GM21423 (cell line): ENCODE results near the gene ABCC1.
"Not testable (repeated sequence)": the region's sequence is repeated elsewhere in the genome, so short reads cannot be mapped to it uniquely, and the experiment has no call there.

Experiments
- ATAC-seq: cut with Tn5 transposase; IDR thresholded peaks from one replicate; pipeline ENCODE4 v1.9.1; 2021; ENCODE audit warnings: mild to moderate bottlenecking, moderate library complexity; ENCODE audit not compliant: unreplicated experiment

ABCC1 gene

GRCh38 chr16:16127469-16128116, 178.2 kb downstream of the ABCC1 start:
- no peak for ATAC-seq

- ATAC-seq, result no peak
Observed at GRCh38 chr16:16131204-16131603, 181.8 kb downstream of the ABCC1 start.

- ATAC-seq, result no peak
Observed at GRCh38 chr16:16131659-16132058, 182.2 kb downstream of the ABCC1 start.

GRCh38 chr16:16133943-16134604, 184.7 kb downstream of the ABCC1 start:
- ATAC-seq, result no peak

- no peak for ATAC-seq
Observed at GRCh38 chr16:16136588-16136987, 187.2 kb downstream of the ABCC1 start.

GRCh38 chr16:16137110-16137509, 187.7 kb downstream of the ABCC1 start:
- ATAC-seq, result no peak

- no peak for ATAC-seq
Observed at GRCh38 chr16:16138034-16138635, 188.7 kb downstream of the ABCC1 start.

GRCh38 chr16:16139061-16139460, 189.6 kb downstream of the ABCC1 start:
- no peak for ATAC-seq

GRCh38 chr16:16139806-16140205, 190.4 kb downstream of the ABCC1 start:
- no peak for ATAC-seq

GRCh38 chr16:16140537-16140936, 191.1 kb downstream of the ABCC1 start:
- no peak for ATAC-seq

GRCh38 chr16:16141141-16141540, 191.7 kb downstream of the ABCC1 start:
- no peak for ATAC-seq

- no peak for ATAC-seq
Observed at GRCh38 chr16:16141784-16142396, 192.5 kb downstream of the ABCC1 start.

GRCh38 chr16:16143038-16143763, 193.8 kb downstream of the ABCC1 start:
- no peak for ATAC-seq

GRCh38 chr16:16143931-16144330, 194.5 kb downstream of the ABCC1 start:
- ATAC-seq, result no peak

GRCh38 chr16:16144416-16144815, 195.0 kb downstream of the ABCC1 start:
- ATAC-seq, result no peak

- no peak for ATAC-seq
Observed at GRCh38 chr16:16145286-16145685, 195.9 kb downstream of the ABCC1 start.

GRCh38 chr16:16146380-16147315, 197.2 kb downstream of the ABCC1 start:
- ATAC-seq, result no peak

- no peak for ATAC-seq
Observed at GRCh38 chr16:16147316-16147999, 198.0 kb downstream of the ABCC1 start.

GRCh38 chr16:16148000-16148599, 198.7 kb downstream of the ABCC1 start:
- not testable (repeated sequence) for ATAC-seq
